Muscle layer of colon (tissue), 2 donors: ENCODE data around the gene CYRIA.

Source experiments
- H3K27ac ChIP-seq: one replicate; pipeline ENCODE4 v1.7.0; 2013; ENCODE audit warnings: low read depth, mild to moderate bottlenecking, low read length, moderate library complexity
- H3K27me3 ChIP-seq, 2 donors: one replicate each; pipeline ENCODE4 v1.7.0; 2013; ENCODE audit warnings: low read length in 2 of 2, mild to moderate bottlenecking in 2 of 2; ENCODE audit not compliant: insufficient read depth in 2 of 2, control insufficient read depth in 1 of 2
- H3K36me3 ChIP-seq: one replicate; pipeline ENCODE4 v1.7.0; 2013; ENCODE audit warnings: mild to moderate bottlenecking, low read length; ENCODE audit not compliant: insufficient read depth
- H3K4me1 ChIP-seq: one replicate; pipeline ENCODE4 v1.7.0; 2013; ENCODE audit warnings: mild to moderate bottlenecking, low read length; ENCODE audit not compliant: insufficient read depth
- H3K4me3 ChIP-seq, 2 donors: one replicate each; pipeline ENCODE4 v1.7.0; 2013; ENCODE audit warnings: low read length in 2 of 2, low read depth in 1 of 2, mild to moderate bottlenecking in 1 of 2, moderate library complexity in 1 of 2
- H3K9ac ChIP-seq: one replicate; pipeline ENCODE4 v1.7.0; 2013; ENCODE audit warnings: low read length
- H3K9me3 ChIP-seq: one replicate; pipeline ENCODE4 v1.7.0; 2013; ENCODE audit warnings: mild to moderate bottlenecking, low read length
- donor health status: abdominal sarcoma.
- donor health status: Adenocarcinoma of cecum.

Gene CYRIA

DNA sequence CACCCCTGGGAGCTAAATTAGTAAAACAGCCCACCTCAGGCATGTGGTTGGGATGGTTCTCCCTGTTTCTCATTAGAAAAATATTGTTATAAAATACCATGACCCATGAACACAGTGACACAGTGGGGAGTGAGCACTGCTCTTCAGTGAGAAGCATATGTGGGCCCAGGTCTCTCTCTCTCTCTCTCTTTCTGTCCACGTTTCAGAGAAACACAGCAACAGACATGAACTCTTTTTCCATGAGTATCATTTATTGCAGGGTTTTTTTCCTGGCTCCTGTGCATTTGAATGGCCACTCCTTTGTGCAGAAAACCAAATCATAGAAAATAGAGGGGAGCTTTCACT is 41.2 kb downstream of the CYRIA start:
- no peak overlapping the region for H3K27ac ChIP-seq
- no peaks in the 10 kb centered on the region for H3K27me3 ChIP-seq
- peaks cover 26% of the 10 kb centered on the region for H3K4me1 ChIP-seq
- no peak overlapping the region for H3K9ac ChIP-seq
- H3K9me3 ChIP-seq = no peaks in the 10 kb centered on the region
- H3K4me3 ChIP-seq = no peak overlapping the region
- H3K36me3 ChIP-seq = peaks cover 30% of the 10 kb centered on the region

DNA sequence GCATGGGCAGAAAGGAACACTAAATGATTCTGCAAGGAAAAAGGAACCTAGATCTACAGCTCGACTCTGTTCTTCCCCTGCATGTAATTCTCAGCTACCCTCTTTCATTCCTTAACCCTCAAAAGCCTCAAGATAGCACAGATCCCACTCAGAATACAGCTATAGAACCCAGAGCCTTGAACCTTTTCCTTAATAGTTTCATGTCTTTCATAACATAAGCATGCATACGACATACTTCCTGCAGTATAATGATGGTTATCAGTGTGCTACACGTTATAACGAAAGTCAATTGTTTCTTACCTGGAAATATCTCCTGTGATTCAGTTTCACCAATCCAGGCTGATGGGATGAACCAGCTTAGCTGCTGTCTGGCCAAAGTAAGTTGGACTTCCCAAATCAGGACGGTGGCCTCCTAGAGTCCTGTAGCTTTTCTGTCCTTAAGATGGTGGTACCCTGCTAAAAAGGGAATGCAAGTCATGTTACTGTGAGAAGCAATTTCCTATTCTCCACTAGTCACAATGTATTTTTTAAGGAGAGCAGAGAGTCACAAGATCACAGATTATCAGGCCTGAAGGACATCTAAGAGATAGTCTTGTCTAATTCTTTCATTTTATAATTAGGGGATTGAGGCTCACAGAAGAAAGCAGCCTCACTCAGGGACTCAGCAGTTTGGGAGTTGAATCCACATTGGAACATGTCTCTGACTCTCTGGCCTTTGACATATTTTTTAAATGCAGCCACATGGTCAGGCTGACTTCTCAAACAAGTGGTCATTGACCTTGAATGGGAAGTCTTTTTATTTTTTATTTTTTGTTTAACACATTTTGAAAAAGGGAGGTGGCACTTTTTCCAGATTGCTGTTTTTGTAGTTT is 41.8 kb downstream of the CYRIA start:
- Histone ChIP-seq H3K4me1 (peaks cover 26% of the 10 kb centered on the region), H3K27ac (no peak overlapping the region), H3K4me3 (no peak overlapping the region), H3K27me3 (no peaks in the 10 kb centered on the region), H3K36me3 (peaks cover 35% of the 10 kb centered on the region), H3K9me3 (no peaks in the 10 kb centered on the region), H3K9ac (no peak overlapping the region)

DNA sequence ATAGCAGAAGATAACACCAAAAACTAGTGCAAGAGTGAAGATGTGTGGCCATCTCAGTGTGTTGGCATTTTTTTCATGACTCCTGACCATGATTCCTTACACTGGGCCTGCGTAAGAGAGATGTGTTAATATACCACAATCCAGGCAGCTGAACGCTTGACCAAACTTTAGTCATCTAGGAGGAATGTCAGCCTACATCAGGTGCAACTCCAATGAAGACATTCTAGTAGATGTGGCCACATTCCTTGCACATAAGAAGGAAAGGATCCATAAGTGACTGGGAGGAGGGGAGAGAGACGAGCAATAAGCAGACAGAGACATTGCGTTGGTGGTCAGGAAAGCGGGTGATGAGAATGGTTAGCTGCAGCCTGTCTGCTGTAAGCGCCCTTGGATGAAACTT is 42.6 kb downstream of the CYRIA start:
- Histone ChIP-seq H3K9ac (no peak overlapping the region), H3K4me1 (peaks cover 29% of the 10 kb centered on the region), H3K9me3 (no peaks in the 10 kb centered on the region), H3K27ac (no peak overlapping the region), H3K36me3 (peaks cover 40% of the 10 kb centered on the region), H3K4me3 (no peak overlapping the region), H3K27me3 (no peaks in the 10 kb centered on the region)

DNA sequence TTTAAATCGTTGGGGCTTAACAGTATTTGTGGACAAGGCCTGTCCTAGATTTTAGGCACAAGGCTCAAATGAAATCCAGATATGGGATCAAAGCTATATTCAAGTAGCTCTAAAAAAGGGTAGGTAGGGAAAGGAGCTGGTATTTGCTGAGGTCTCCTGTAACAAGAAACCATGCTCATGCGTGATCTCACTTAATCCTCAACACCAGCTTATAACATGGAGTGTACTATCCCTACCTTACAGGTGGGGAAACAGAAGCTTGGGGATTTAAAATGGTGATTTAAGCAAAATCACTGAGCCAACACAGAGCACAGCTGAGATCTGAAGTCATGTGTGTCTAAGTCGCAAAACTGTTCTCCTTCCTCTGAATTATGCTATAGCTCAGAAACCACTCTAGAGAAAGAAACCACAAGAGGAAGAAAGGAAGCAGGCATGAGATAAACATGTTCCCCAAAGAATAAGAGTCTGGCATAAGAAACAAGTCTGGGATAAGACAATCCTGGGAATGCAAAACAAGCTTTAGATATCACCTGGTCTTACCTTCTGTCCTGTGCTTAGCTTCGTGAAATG is 43.1 kb downstream of the CYRIA start:
- no peak overlapping the region for H3K4me3 ChIP-seq
- H3K27me3 ChIP-seq = no peaks in the 10 kb centered on the region
- no peaks in the 10 kb centered on the region for H3K9me3 ChIP-seq
- no peak overlapping the region for H3K27ac ChIP-seq
- H3K9ac ChIP-seq = no peak overlapping the region
- H3K4me1 ChIP-seq = peaks cover 33% of the 10 kb centered on the region
- peaks cover 40% of the 10 kb centered on the region for H3K36me3 ChIP-seq

DNA sequence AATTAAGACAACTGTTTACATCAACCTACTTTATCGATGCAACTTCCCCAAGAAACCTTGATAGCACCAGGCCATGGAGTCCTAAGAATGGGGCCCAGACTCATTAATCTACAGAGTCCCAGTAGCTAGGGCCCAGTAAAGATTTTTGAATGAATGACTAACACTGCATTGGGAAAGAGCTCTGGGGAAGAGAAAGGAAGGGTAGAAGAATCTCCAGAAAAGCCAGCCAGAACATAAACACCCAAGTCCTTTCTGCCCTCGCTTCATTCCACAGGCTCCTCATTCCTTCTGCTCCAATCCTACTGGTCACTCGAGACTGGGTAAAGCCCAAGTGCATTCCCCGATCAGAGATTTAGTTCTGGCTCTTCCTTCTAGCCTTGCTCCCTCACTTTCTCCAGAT is 44.3 kb downstream of the CYRIA start:
- no peak overlapping the region for H3K9ac ChIP-seq

DNA sequence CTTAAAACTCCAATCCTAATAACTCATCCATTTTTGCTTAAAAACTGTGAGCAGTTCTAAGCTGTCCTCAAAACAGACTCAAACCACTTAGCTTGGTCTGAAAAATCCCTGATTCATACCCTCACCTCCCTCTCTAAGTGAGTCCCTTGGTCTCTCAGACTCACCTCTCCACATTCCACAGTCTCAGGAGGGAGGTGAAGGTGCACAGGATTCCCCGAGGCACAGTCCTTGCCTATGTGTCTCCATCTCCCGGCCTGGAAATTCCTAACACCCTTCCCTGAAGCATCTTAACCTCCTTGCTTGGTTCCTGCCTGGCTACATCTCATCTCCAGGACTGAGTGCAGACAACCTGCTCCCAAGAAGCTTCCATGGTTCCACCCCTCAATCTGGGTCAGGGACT is 45.0 kb downstream of the CYRIA start:
- no peak overlapping the region for H3K27ac ChIP-seq
- no peak overlapping the region for H3K4me3 ChIP-seq
- no peak overlapping the region for H3K9ac ChIP-seq
- H3K4me1 ChIP-seq = peaks cover 22% of the 10 kb centered on the region
- H3K36me3 ChIP-seq = peaks cover 48% of the 10 kb centered on the region
- H3K9me3 ChIP-seq = no peaks in the 10 kb centered on the region
- H3K27me3 ChIP-seq = no peaks in the 10 kb centered on the region

More for the DNA sequence above, 44.3 kb downstream of the CYRIA start:
- Histone ChIP-seq H3K36me3 (peaks cover 48% of the 10 kb centered on the region), H3K9me3 (no peaks in the 10 kb centered on the region), H3K27ac (no peak overlapping the region), H3K4me1 (peaks cover 29% of the 10 kb centered on the region), H3K27me3 (no peaks in the 10 kb centered on the region), H3K4me3 (no peak overlapping the region)

DNA sequence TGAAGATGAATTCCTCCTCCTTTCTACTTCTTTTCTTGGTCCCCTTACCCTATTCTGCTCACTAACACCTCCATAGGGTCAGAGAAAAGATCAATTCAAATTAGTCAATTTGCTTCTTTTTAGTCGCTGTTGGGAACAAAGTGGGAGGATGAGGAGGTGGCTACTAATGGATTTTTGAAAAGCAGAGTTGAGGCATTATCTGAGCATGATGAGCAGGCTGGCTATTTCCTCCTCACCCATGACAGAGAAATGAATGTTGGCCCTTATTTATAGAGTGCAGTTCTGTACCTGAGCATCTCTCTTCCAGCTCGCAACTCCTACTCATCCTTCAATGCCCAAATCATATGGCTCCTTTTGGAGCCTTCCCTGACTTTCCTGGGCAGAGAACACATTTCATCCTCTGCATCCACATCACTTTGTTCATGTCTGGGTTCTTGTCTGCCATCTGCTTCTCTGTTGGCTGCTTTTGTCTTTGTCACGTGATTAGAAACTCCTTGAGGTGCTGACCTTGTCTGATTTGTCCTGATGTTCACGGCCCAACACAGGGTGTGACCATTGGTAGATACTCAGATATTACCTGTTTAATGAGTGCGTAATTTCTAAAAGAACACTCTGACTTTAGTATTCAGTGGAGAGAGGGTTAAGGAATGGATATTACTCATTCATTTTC is 45.9 kb downstream of the CYRIA start:
- no peak overlapping the region for H3K27ac ChIP-seq
- H3K4me1 ChIP-seq = peaks cover 19% of the 10 kb centered on the region
- H3K4me3 ChIP-seq = no peak overlapping the region
- peaks cover 48% of the 10 kb centered on the region for H3K36me3 ChIP-seq
- H3K27me3 ChIP-seq = no peaks in the 10 kb centered on the region
- no peak overlapping the region for H3K9ac ChIP-seq
- no peaks in the 10 kb centered on the region for H3K9me3 ChIP-seq

DNA sequence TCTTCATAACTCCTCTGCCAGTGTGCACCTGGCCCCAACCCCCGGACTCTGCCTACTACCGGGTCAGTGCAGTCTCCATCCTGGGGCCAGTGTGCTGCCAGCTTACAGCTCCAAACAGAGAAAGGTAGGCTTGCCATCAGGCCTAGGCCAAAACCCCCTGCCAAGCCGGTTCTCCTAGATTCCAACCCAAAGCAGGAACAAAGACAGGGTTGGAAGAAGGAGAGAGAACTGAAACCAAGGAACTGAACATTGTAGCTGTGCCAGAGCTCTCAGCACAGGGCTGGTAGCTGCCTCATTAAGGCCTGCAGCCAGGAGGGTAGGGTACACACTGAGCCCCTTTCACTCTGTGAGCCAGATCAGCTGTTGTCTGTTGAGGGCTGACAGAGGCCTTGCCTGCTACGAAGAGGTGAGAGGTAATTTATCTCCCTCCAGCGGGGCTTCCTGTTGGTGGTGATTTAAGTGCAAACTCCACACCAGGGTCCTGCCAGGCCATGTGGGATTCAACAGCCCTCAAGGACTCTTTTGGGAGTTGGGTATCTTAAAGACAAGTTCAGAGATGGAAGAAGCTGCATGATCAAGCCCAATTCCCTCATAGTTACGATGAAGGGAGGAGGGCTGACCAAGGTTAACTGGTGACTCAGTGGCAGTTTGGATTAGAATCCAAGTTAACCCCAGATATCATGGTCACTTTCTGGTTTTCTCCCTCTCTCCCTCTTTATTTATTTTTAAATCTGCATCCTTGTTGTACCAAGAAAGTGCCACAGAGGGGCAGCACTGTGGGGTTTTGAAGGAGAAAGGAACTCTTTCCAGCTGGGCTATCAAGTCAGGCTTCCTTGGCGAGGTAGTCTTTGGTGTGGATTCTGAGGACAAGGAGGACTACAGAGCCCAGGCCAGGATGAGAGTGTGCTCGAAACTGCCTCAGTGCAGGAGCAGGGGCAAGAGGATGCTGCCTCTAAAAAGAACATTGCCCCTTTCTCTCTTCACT is 48.1 kb downstream of the CYRIA start:
- no peak overlapping the region for H3K9ac ChIP-seq
- H3K27me3 ChIP-seq = no peaks in the 10 kb centered on the region
- H3K9me3 ChIP-seq = no peaks in the 10 kb centered on the region
- H3K4me3 ChIP-seq = no peak overlapping the region
- H3K36me3 ChIP-seq = peaks cover 36% of the 10 kb centered on the region
- no peak overlapping the region for H3K27ac ChIP-seq
- H3K4me1 ChIP-seq = peaks cover 34% of the 10 kb centered on the region
